ENCODE measurements around the gene ZBTB16. TPM values are rescaled to one million over a fixed set of nuclear protein-coding genes. Genes with fewer than 3 reads are reported as not detected.

Gene ZBTB16
- polyA plus RNA-seq, 3 donors, result 4.1 to 12.3 (median 8.3) TPM

DNA sequence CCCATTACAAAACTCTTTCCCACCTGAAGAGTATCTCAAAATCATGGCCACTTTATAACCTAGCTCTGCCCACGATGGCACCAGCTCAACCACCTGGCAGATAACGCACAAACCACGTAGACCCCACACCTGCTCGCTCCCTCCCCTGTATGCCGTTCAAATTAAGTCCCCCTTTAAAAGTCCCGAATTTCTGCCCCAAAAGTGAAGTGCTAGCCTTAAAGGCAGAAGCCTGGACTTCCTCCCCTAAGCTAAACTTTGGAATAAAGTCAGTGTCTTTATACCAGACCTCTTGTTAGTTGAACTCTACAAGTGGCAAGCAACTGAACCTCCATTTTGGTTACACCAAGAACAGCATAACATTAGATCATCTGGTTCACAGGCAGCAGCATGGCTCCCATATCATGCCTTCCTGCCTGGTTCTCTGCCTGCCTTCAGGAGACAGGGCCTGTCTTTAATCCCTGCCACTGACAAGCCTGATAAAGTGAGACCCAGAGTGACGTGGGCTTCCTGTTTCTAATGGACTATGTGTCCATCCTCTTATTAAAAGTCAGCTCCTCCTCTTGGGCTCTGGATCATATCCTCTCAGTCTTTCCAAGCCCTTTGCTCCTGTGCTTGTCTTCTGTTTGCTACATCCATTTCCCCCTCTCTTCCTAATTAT, 204.1 kb downstream of the ZBTB16 start:
- Mint-ChIP-seq H3K4me1 (peaks cover 18% of the 10 kb centered on the region), H3K27ac (no peak overlapping the region), H3K9me3 (no peaks in the 10 kb centered on the region), H3K36me3 (no peaks in the 10 kb centered on the region), H3K27me3 (ENCODE audit: low read depth in 3 of 3) (peaks cover 0 to 4% (median 0%) of the 10 kb centered on the region in 3 donors), H3K4me3 (no peak overlapping the region)
- no peak for DNase-seq
- Histone ChIP-seq H3K27me3 (ENCODE audit: control insufficient read depth in 2 of 2, insufficient read depth in 2 of 2, low read length in 2 of 2) (peaks cover 0 to 4% of the 10 kb centered on the region in 2 donors), H3K4me3 (replicated peaks in 1 of 3; ENCODE audit: low read depth in 2 of 3, low read length in 3 of 3) (no peak overlapping the region), H3K9me3 (replicated peaks in 1 of 2; ENCODE audit: control insufficient read depth in 1 of 2, insufficient read depth in 1 of 2, low read length in 2 of 2) (no peaks in the 10 kb centered on the region), H3K27ac (ENCODE audit: low read depth in 1 of 2, low read length in 2 of 2) (no peak overlapping the region), H3K4me2 (replicated peaks; ENCODE audit: extremely low read depth, low read length, poor library complexity, severe bottlenecking) (no peak overlapping the region), H3K36me3 (replicated peaks in 1 of 2; ENCODE audit: control insufficient read depth in 1 of 2, insufficient read depth in 2 of 2, low read length in 2 of 2) (no peaks in the 10 kb centered on the region), H4K20me1 (ENCODE audit: insufficient read depth, low read length) (no peaks in the 10 kb centered on the region), H3K79me2 (ENCODE audit: insufficient read depth, low read length) (no peaks in the 10 kb centered on the region), H2AFZ (ENCODE audit: insufficient read depth, low read depth, low read length, poor library complexity, severe bottlenecking) (no peak overlapping the region), H3K4me1 (ENCODE audit: control insufficient read depth in 1 of 2, insufficient read depth in 2 of 2, low read length in 2 of 2) (peaks cover 22% of the 10 kb centered on the region in 2 donors), H3K9ac (ENCODE audit: insufficient read depth, low read length, poor library complexity, severe bottlenecking) (no peak overlapping the region)
- TF ChIP-seq, protein P1, sequence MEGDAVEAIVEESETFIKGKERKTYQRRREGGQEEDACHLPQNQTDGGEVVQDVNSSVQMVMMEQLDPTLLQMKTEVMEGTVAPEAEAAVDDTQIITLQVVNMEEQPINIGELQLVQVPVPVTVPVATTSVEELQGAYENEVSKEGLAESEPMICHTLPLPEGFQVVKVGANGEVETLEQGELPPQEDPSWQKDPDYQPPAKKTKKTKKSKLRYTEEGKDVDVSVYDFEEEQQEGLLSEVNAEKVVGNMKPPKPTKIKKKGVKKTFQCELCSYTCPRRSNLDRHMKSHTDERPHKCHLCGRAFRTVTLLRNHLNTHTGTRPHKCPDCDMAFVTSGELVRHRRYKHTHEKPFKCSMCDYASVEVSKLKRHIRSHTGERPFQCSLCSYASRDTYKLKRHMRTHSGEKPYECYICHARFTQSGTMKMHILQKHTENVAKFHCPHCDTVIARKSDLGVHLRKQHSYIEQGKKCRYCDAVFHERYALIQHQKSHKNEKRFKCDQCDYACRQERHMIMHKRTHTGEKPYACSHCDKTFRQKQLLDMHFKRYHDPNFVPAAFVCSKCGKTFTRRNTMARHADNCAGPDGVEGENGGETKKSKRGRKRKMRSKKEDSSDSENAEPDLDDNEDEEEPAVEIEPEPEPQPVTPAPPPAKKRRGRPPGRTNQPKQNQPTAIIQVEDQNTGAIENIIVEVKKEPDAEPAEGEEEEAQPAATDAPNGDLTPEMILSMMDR (IDR thresholded peaks at IDR 0.05), result no peak
- intact Hi-C loops (cut with micrococcal nuclease), result loop anchor here (2.0 to 5.0 kb wide), 2 partner anchors 269 to 366 kb away; no protein-coding TSS in a partner anchor
- 78% methylated on average over 7 of the region's 7 CpGs for WGBS (ENCODE audit: insufficient coverage)

DNA sequence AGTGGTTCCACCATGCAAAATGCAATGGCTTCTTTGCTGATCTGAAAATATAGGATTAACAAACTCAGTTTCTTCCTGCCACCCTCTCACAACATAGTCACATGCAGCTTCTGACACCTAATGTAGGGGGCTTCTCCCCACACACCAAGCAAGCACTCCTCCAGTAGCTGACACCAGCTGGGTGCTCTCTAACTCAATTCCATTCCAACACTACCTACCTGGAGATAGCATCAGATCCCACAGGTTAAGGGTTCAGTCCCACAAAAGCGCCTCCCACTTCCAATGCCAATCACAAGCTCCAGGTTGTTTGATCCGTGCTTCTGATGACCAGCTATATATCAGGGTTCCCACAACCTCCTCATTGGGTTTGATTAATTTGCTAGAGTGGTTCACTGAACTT, 204.9 kb downstream of the ZBTB16 start:
- TF ChIP-seq, protein P1 (IDR thresholded peaks at IDR 0.05), result no peak
- no CpG with 5 or more reads among the region's 2 CpGs for WGBS (ENCODE audit: insufficient coverage)
- Mint-ChIP-seq H3K4me3 (no peak overlapping the region), H3K27me3 (ENCODE audit: low read depth in 3 of 3) (peaks cover 0 to 6% (median 3%) of the 10 kb centered on the region in 3 donors), H3K36me3 (no peaks in the 10 kb centered on the region), H3K4me1 (peaks cover 11% of the 10 kb centered on the region), H3K27ac (no peak overlapping the region), H3K9me3 (no peaks in the 10 kb centered on the region)
- H3K9ac ChIP-seq (ENCODE audit: insufficient read depth, low read length, poor library complexity, severe bottlenecking), result no peak overlapping the region
- no peak overlapping the region for H2AFZ ChIP-seq (ENCODE audit: insufficient read depth, low read depth, low read length, poor library complexity, severe bottlenecking)
- peaks cover 0 to 7% of the 10 kb centered on the region in 2 donors for H3K27me3 ChIP-seq (ENCODE audit: control insufficient read depth in 2 of 2, insufficient read depth in 2 of 2, low read length in 2 of 2)
- no peak for DNase-seq
- no peak overlapping the region for H3K27ac ChIP-seq (ENCODE audit: low read depth in 1 of 2, low read length in 2 of 2)
- H3K4me3 ChIP-seq (replicated peaks in 1 of 3; ENCODE audit: low read depth in 2 of 3, low read length in 3 of 3), result no peak overlapping the region
- no peaks in the 10 kb centered on the region for H3K79me2 ChIP-seq (ENCODE audit: insufficient read depth, low read length)
- peaks cover 15% of the 10 kb centered on the region in 2 donors for H3K4me1 ChIP-seq (ENCODE audit: control insufficient read depth in 1 of 2, insufficient read depth in 2 of 2, low read length in 2 of 2)
- H3K9me3 ChIP-seq (replicated peaks in 1 of 2; ENCODE audit: control insufficient read depth in 1 of 2, insufficient read depth in 1 of 2, low read length in 2 of 2), result no peaks in the 10 kb centered on the region
- no peaks in the 10 kb centered on the region for H4K20me1 ChIP-seq (ENCODE audit: insufficient read depth, low read length)
- no peaks in the 10 kb centered on the region for H3K36me3 ChIP-seq (replicated peaks in 1 of 2; ENCODE audit: control insufficient read depth in 1 of 2, insufficient read depth in 2 of 2, low read length in 2 of 2)
- intact Hi-C loops (cut with micrococcal nuclease), result loop anchor here in 1 of 2 donors (5.0 kb wide), 1 partner anchor 367 kb away; no protein-coding TSS in a partner anchor
- H3K4me2 ChIP-seq (replicated peaks; ENCODE audit: extremely low read depth, low read length, poor library complexity, severe bottlenecking), result no peak overlapping the region
